Stimulated activated CD8-positive, alpha-beta memory T cell treated with anti-CD3 and anti-CD28 coated beads, Interleukin-4, amount 100 ng/mL, for 1 hour (primary cell): ENCODE measurements around the gene RNH1.
A peak's percentile ranks its signal among the peaks of the same experiment; 100 is the strongest.

ENCODE experiments used
- DNase-seq, 2 donors: peaks; one replicate each; pipeline ENCODE4 v3.0.0-alpha.2; 2020; ENCODE audit warnings: low read depth in 2 of 2, low spot score in 1 of 2

The RNH1 gene

GRCh38 chr11:506995-507726 lies at the start of gene RNH1:
Gene RNH1 (minus strand): TSS chr11:507242. CDS start chr11:502162, 5,080 bp downstream.
- peak; percentile 99 for DNase-seq

GRCh38 chr11:555780-556661 lies 49.0 kb upstream of the RNH1 start:
- DNase-seq = no peak

- no peak for DNase-seq
These were observed 48.3 kb upstream of the RNH1 start for GRCh38 chr11:555227-555779.

GRCh38 chr11:554428-555226 lies 47.6 kb upstream of the RNH1 start:
- DNase-seq = peak in 1 of 2 donors; percentile 54

GRCh38 chr11:553988-554340 lies 46.9 kb upstream of the RNH1 start:
- no peak for DNase-seq

GRCh38 chr11:553083-553987 lies 46.3 kb upstream of the RNH1 start:
- no peak for DNase-seq

GRCh38 chr11:551596-551995 lies 44.6 kb upstream of the RNH1 start:
- DNase-seq = no peak

- no peak for DNase-seq
These were observed 44.1 kb upstream of the RNH1 start for GRCh38 chr11:551131-551530.

- no peak for DNase-seq
These were observed 43.7 kb upstream of the RNH1 start for GRCh38 chr11:550746-551085.

GRCh38 chr11:550021-550745 lies 43.1 kb upstream of the RNH1 start:
- no peak for DNase-seq

GRCh38 chr11:548700-549603 lies 41.9 kb upstream of the RNH1 start:
- DNase-seq = no peak

- no peak for DNase-seq
These were observed 38.1 kb upstream of the RNH1 start for GRCh38 chr11:545171-545570.

- DNase-seq = no peak
These were observed 37.8 kb upstream of the RNH1 start for GRCh38 chr11:544817-545166.

GRCh38 chr11:541433-541885 lies 34.4 kb upstream of the RNH1 start:
- DNase-seq = no peak

- DNase-seq = no peak
These were observed 33.8 kb upstream of the RNH1 start for GRCh38 chr11:540583-541432.

- no peak for DNase-seq
These were observed 33.0 kb upstream of the RNH1 start for GRCh38 chr11:539971-540481.

GRCh38 chr11:538431-539051 lies 31.5 kb upstream of the RNH1 start:
- DNase-seq = no peak
